Measurements from ENCODE around the gene HEPN1.

Gene HEPN1

DNA sequence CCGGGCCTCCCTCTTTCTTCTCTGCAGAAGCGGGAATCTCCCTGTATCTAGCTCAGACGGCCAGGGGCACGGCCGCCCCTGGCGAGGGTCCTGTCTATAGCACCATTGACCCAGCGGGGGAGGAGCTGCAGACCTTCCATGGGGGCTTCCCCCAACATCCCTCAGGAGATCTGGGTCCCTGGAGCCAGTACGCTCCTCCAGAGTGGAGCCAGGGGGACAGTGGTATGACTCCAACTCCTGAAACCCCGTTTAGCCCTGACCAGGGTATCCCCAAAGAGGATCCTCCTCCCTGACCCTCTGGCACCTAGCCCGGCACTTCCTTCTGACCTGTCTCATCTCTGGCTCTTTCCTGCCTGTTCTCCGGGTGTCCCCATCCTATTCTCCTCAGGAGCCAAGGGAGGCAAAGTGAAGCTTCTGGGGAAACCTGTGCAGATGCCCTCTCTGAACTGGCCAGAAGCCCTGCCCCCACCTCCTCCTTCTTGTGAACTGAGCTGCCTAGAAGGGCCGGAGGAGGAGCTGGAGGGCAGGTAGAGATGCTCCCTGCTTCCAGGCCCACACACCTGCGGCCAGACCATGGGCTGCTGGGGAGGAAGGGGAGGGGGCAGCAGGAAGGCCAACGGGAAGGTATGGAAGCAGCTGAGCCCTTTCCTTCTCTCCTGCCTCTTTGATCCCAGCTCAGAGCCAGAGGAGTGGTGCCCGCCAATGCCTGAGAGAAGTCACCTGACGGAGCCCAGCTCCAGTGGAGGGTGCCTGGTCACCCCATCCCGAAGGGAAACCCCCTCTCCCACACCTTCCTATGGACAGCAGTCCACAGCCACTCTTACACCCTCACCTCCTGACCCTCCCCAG is 40.9 kb upstream of the HEPN1 start:
- TF ChIP-seq, protein P1, sequence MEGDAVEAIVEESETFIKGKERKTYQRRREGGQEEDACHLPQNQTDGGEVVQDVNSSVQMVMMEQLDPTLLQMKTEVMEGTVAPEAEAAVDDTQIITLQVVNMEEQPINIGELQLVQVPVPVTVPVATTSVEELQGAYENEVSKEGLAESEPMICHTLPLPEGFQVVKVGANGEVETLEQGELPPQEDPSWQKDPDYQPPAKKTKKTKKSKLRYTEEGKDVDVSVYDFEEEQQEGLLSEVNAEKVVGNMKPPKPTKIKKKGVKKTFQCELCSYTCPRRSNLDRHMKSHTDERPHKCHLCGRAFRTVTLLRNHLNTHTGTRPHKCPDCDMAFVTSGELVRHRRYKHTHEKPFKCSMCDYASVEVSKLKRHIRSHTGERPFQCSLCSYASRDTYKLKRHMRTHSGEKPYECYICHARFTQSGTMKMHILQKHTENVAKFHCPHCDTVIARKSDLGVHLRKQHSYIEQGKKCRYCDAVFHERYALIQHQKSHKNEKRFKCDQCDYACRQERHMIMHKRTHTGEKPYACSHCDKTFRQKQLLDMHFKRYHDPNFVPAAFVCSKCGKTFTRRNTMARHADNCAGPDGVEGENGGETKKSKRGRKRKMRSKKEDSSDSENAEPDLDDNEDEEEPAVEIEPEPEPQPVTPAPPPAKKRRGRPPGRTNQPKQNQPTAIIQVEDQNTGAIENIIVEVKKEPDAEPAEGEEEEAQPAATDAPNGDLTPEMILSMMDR (IDR thresholded peaks at IDR 0.05; ENCODE audit: borderline replicate concordance, control extremely low read depth, extremely low read depth, insufficient read depth, missing control alignments), result no peak
- no peak for DNase-seq (ENCODE audit: low spot score)
- in situ Hi-C loops (cut with MboI; ENCODE audit: low sequenced_read_pairs, unreplicated experiment), result no loop called here

DNA sequence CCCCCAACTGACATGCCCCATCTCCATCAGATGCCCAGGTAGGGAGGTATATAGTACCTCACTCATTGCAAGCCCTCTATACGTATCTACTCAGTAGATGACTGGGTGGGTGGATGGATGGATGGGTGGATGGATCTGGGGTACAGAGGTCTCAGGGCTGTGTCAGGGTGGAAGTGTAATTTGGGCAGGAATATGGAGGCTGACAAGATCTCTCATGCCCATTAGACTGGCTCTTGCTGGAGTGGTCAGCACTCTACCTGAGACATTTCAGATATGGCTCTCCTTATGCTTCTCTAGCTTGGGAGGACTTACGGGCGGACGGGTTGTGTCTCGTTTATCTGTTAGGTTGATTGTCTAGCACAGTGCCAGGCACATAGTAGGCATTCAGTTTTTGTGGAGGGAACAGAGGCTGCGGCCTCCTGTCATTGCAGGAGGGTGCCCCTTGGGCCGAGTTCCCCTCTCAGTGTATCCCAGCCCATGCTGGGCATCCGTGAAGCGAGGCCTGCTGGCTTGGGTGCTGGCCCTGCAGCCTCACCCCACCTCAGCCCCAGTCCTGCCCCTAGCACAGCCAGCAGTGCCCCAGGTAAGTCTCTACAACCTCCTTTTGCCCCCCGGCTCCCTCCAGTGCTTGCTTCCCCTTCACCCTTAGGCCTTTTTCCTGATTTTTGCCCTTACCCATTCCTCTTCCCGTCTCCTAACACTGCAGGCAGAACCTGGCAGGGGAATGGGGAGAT is 40.1 kb upstream of the HEPN1 start:
- in situ Hi-C loops (cut with MboI; ENCODE audit: low sequenced_read_pairs, unreplicated experiment), result no loop called here
- TF ChIP-seq, protein P1 (IDR thresholded peaks at IDR 0.05; ENCODE audit: borderline replicate concordance, control extremely low read depth, extremely low read depth, insufficient read depth, missing control alignments), result no peak
- DNase-seq (ENCODE audit: low spot score), result no peak

DNA sequence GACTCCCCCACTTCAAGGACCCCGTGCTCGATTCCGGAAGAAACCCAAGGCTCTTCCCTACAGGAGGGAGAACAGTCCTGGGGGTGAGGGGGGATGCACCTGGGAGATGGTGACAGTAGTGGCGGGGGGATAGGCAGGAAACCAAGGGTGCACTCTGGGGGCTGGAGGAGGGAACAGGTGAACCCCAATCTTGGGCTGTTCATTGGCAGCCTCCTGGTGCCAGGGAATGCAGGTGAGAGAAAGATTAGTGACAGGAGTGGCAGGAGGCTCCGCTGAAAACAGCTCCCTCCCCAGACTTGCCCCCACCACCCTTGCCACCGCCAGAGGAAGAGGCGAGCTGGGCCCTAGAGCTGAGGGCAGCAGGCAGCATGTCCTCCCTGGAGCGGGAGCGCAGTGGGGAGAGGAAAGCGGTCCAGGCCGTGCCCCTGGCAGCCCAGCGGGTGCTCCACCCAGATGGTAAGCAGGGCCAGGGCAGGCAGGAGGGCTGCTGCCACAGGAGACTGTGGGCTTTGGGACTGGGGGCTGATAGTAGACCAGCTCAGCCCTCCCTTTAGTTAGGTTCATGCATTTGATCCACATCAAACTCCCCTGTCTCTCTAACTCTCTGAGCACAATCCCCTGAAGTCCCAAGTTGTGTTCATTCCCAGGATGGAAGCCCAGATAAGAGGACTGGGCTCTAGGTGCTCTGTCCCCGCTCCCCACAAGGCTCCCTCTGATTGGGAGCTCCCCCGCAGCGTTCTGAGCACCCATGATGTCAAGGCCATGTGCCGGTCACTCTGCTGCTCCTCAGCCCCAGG is 39.4 kb upstream of the HEPN1 start:
- TF ChIP-seq, protein P1 (IDR thresholded peaks at IDR 0.05; ENCODE audit: borderline replicate concordance, control extremely low read depth, extremely low read depth, insufficient read depth, missing control alignments), result no peak

DNA sequence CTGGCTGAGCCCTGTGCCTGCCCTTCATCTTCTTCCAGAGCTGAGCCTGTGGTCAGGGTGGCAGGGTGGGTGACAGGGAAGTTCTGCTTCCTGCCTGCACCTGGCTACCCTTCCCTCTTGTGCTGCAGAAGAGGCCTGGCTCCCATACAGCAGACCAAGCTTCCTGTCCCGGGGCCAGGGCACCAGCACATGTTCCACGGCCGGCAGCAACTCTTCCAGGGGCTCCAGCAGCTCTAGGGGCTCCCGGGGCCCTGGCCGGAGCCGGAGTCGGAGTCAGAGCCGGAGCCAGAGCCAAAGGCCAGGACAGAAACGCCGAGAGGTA is 38.8 kb upstream of the HEPN1 start:
- in situ Hi-C loops (cut with MboI; ENCODE audit: low sequenced_read_pairs, unreplicated experiment), result no loop called here
- TF ChIP-seq, protein P1 (IDR thresholded peaks at IDR 0.05; ENCODE audit: borderline replicate concordance, control extremely low read depth, extremely low read depth, insufficient read depth, missing control alignments), result no peak
- no peak for DNase-seq (ENCODE audit: low spot score)

More for the DNA sequence above, 39.4 kb upstream of the HEPN1 start:
- no peak for DNase-seq (ENCODE audit: low spot score)
- in situ Hi-C loops (cut with MboI; ENCODE audit: low sequenced_read_pairs, unreplicated experiment), result no loop called here

DNA sequence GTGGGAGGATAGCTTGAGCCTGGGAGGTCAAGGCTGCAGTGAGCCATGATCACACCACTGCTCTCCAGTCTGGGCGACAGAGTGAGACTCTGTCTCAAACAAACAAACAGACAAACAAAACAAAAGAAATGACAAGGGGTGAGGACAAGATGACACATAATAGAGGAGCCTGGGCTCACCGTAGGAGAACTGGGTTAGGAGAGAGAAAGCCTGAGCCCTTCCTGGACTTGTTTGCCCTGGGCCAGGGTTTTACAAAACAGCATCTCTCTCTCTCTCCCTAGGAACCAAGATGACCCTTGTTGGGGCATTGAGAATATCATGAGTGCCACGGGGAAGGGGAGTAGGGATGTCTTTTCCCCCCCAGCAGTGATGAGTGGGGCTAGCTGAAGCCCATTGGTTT is 38.1 kb upstream of the HEPN1 start:
- in situ Hi-C loops (cut with MboI; ENCODE audit: low sequenced_read_pairs, unreplicated experiment), result no loop called here
- TF ChIP-seq, protein P1 (IDR thresholded peaks at IDR 0.05; ENCODE audit: borderline replicate concordance, control extremely low read depth, extremely low read depth, insufficient read depth, missing control alignments), result no peak
- no peak for DNase-seq (ENCODE audit: low spot score)

DNA sequence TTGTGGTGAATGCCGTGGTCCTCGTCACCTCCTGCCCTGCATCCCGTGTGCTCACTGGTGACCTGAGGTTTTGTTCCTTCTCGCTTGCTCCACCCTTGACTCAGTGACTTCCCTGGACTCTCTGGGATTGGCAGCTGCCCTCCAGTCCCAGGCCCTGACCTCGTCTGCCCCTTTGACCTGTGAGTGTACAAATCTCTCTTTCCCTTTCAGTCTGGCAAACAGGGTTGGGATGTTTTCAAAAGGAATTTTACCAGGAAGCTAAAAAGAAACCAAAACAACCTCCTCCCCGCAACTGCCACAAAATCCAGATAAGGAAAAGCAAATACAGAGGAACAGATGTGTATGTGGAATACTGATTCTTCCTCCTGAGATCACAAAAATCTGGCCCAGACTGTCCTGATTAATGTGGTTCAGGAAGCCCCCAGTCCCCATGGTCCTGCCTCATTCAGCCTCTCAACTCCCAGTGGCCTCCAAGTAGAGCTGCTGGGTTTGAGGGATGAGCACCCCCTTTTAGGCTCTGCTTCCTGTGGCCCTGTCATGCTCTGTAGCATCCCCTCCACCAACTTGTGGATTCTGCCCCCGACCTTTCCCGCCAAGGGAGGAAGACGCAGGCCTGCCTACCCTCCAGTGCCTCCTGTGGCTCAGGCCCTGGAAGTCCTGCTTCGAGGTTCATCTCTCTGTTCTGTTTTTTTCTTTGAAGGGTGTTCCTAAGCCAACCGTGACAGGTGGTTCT is 36.5 kb upstream of the HEPN1 start:
- no peak for DNase-seq (ENCODE audit: low spot score)
- TF ChIP-seq, protein P1 (IDR thresholded peaks at IDR 0.05; ENCODE audit: borderline replicate concordance, control extremely low read depth, extremely low read depth, insufficient read depth, missing control alignments), result no peak
- in situ Hi-C loops (cut with MboI; ENCODE audit: low sequenced_read_pairs, unreplicated experiment), result no loop called here
